ENCODE results near the gene C16orf89.

C16orf89 gene

DNA sequence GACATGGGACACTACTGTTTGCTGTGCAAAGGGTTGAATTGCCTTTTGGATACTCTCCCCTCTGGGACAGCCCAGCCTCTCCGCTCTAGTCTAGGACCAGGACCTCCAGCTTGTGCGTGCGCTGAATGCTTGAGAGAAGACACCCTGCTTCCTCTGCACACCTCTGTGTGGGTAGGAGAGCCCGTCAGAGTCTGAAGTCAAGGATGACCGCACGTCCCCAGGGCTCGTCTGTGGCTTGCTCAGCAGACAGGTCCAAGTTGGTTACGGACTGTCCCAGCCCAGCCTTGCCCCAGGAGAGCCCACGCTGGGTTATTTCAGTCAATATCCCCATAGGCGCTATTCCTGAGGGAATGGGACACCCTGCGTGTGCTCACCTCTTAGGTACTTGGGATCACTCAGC is 3.7 kb downstream of the C16orf89 start:
- Histone ChIP-seq H3K4me3 (no peak overlapping the region), H3K36me3 (no peaks in the 10 kb centered on the region), H3K4me1 (no peaks in the 10 kb centered on the region), H3K27ac (no peak overlapping the region), H3K27me3 (peaks cover 0 to 23% of the 10 kb centered on the region in 2 donors), H3K9me3 (no peaks in the 10 kb centered on the region)
- TF ChIP-seq, protein P1, sequence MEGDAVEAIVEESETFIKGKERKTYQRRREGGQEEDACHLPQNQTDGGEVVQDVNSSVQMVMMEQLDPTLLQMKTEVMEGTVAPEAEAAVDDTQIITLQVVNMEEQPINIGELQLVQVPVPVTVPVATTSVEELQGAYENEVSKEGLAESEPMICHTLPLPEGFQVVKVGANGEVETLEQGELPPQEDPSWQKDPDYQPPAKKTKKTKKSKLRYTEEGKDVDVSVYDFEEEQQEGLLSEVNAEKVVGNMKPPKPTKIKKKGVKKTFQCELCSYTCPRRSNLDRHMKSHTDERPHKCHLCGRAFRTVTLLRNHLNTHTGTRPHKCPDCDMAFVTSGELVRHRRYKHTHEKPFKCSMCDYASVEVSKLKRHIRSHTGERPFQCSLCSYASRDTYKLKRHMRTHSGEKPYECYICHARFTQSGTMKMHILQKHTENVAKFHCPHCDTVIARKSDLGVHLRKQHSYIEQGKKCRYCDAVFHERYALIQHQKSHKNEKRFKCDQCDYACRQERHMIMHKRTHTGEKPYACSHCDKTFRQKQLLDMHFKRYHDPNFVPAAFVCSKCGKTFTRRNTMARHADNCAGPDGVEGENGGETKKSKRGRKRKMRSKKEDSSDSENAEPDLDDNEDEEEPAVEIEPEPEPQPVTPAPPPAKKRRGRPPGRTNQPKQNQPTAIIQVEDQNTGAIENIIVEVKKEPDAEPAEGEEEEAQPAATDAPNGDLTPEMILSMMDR (IDR thresholded peaks at IDR 0.05), result no peak
- no peak for DNase-seq
- intact Hi-C loops (cut with DNase I; ENCODE audit: low total_unique reads), result no loop called here

GRCh38 chr16:5060073-5060641 is 5.6 kb downstream of the C16orf89 start:
- H3K4me1 ChIP-seq, result no peaks in the 10 kb centered on the region
- intact Hi-C loops (cut with DNase I; ENCODE audit: low total_unique reads), result no loop called here
- DNase-seq, result no peak
- no peak overlapping the region for H3K4me3 ChIP-seq
- H3K9me3 ChIP-seq, result no peaks in the 10 kb centered on the region
- H3K36me3 ChIP-seq, result no peaks in the 10 kb centered on the region
- TF ChIP-seq, protein P1 (IDR thresholded peaks at IDR 0.05), result no peak
- H3K27me3 ChIP-seq, result peaks cover 0 to 23% of the 10 kb centered on the region in 2 donors
- no peak overlapping the region for H3K27ac ChIP-seq

DNA sequence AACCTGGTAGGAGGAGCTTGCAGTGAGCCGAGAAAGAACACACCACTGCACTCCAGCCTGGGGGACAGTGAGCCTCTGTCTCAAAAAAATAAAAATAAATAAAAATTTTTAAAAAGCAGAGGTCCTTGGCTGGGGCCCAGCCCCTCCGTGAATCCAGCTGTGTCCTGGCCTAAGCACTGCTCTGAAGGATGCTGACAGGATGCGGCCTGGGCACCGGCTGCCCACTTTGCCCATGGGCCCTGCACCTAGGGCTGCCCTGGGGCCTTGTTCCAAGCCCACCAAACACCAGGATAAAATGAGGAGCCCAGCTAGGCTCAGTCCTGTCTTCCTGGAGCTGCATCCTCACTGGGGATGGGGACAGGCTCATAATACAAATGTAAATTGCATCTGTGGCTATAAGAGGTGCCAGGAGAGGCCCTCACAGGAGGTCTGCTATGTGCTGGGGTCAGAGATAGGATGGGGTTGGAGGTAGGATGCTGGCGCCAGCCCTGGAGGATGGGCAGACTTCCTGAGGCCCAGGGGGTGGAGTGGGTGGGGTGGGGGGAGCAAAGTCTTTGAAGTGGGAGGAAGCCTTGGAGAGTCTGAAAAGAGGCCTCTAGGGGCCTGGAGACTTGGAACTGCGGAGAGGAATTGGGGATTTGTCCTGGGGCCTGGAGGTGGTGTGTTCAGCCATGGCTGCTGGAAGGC is 6.2 kb downstream of the C16orf89 start:
- Histone ChIP-seq H3K27ac (no peak overlapping the region), H3K4me3 (no peak overlapping the region), H3K27me3 (peaks cover 0 to 23% of the 10 kb centered on the region in 2 donors), H3K9me3 (no peaks in the 10 kb centered on the region), H3K36me3 (no peaks in the 10 kb centered on the region), H3K4me1 (no peaks in the 10 kb centered on the region)
- intact Hi-C loops (cut with DNase I; ENCODE audit: low total_unique reads), result no loop called here
- no peak for DNase-seq
- TF ChIP-seq, protein P1 (IDR thresholded peaks at IDR 0.05), result no peak

DNA sequence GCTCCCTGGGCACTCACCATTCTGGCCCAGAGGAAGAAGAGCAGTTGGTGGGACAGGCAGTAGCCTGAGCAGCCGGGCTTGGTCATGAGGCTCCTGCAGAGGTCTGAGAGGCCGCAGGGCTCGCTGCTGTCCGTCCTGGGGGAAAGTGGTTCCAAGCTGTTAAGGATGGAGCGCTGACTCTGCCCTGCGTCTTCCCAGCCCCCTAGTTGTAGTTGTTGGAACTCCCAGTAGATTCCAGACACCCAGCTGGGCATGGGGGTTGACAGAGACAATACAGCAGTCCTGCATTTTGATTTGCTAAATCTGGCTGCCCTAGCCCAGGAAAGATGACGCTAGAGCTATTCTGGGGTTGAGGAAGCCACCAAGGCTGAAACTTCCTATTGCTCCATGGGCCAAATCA is 7.3 kb downstream of the C16orf89 start:
- intact Hi-C loops (cut with DNase I; ENCODE audit: low total_unique reads), result no loop called here
- H3K36me3 ChIP-seq, result no peaks in the 10 kb centered on the region
- TF ChIP-seq, protein P1 (IDR thresholded peaks at IDR 0.05), result no peak
- H3K4me3 ChIP-seq, result no peak overlapping the region
- H3K4me1 ChIP-seq, result no peaks in the 10 kb centered on the region
- H3K27me3 ChIP-seq, result peaks cover 0 to 23% of the 10 kb centered on the region in 2 donors
- H3K27ac ChIP-seq, result no peak overlapping the region
- no peak for DNase-seq
- no peaks in the 10 kb centered on the region for H3K9me3 ChIP-seq

DNA sequence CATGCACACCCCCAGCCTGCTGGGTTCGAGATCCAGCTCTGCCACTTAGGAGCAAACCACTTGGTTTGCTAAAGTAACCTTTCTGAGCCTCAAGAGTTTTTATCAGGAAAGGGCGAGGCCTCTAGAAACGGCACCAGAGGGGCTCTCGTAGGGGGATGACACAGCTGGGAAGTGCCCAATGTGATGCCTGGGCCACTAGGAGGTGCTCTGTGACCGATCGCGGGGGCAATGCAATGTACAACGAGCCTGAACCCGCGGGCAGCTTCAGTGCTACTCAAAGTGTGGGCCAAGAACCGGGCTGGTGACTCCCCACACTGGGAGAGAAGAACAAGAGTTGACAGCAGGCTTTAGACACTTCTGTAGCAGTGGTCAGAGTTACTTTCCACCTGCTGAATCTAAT is 9.4 kb downstream of the C16orf89 start:
- peaks cover 0 to 20% of the 10 kb centered on the region in 2 donors for H3K27me3 ChIP-seq
- H3K27ac ChIP-seq, result no peak overlapping the region
- H3K9me3 ChIP-seq, result no peaks in the 10 kb centered on the region
- intact Hi-C loops (cut with DNase I; ENCODE audit: low total_unique reads), result no loop called here
- no peaks in the 10 kb centered on the region for H3K4me1 ChIP-seq
- no peaks in the 10 kb centered on the region for H3K36me3 ChIP-seq
- TF ChIP-seq, protein P1 (IDR thresholded peaks at IDR 0.05), result no peak
- DNase-seq, result no peak
- H3K4me3 ChIP-seq, result no peak overlapping the region
